Stimulated activated CD4-positive, alpha-beta T cell treated with anti-CD3 and anti-CD28 coated beads, Interleukin-4, amount 100 ng/mL, for 48 hours (primary cell): ENCODE data around the gene IL33.
"Not testable (repeated sequence)": the region's sequence is repeated elsewhere in the genome, so short reads cannot be mapped to it uniquely, and the experiment has no call there.

Experiments
- DNase-seq, 2 donors: peaks; one replicate each; pipeline ENCODE4 v3.0.0-alpha.2; 2020; ENCODE audit warnings: low read depth in 2 of 2

IL33 gene, protein sequence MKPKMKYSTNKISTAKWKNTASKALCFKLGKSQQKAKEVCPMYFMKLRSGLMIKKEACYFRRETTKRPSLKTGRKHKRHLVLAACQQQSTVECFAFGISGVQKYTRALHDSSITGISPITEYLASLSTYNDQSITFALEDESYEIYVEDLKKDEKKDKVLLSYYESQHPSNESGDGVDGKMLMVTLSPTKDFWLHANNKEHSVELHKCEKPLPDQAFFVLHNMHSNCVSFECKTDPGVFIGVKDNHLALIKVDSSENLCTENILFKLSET

DNA sequence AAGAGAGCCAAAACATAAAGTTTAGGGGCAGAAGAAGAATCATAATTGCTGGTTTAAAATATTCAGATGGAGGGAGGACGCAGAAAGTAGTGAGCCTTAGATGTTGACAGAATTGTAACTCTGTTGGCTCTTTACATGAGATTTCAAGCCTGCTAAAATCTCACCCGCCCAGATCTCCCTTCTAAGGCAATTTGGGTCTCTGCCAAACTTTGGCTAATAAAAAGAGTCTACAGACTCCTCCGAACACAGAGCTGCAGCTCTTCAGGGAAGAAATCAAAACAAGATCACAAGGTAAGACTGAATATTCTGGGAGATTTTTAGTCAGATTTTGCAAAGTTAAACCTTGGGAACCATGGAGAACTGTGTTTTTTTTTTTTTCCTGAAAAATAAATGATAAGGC lies at the start of gene IL33:
TSS of gene IL33 (plus strand) at position 246 of the 400 bp plus-strand sequence. CDS start 25,888 bp downstream, outside the sequence.
- no peak for DNase-seq

DNA sequence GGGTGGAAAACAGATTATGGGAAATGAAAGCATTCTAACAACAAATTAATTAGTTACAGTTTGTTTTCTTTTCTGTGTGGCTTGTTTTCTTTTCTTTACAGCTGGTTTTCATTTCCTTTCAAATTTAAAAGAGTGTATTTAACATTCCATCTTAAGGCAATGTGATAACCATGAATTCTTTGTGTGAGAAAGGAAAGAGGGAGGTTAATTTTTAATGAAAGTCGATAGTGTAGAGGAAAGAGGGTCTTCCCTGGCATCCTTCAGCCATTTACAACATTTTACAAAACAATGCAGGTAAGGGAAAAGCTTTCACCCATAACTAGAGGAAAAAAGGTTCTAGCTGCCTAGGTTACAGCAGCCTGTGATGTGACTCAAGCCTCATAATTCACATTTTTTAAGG lies 43.9 kb upstream of the IL33 start:
- DNase-seq = no peak

- no peak for DNase-seq
Measured at GRCh38 chr9:6173914-6174313, 41.7 kb upstream of the IL33 start.

GRCh38 chr9:6182549-6183226 lies 32.9 kb upstream of the IL33 start:
- DNase-seq = not testable (repeated sequence)

GRCh38 chr9:6183227-6183551 lies 32.4 kb upstream of the IL33 start:
- DNase-seq = no peak

- DNase-seq = no peak
Measured at GRCh38 chr9:6183627-6184026, 32.0 kb upstream of the IL33 start.

GRCh38 chr9:6184749-6185645 lies 30.6 kb upstream of the IL33 start:
- DNase-seq = no peak

DNA sequence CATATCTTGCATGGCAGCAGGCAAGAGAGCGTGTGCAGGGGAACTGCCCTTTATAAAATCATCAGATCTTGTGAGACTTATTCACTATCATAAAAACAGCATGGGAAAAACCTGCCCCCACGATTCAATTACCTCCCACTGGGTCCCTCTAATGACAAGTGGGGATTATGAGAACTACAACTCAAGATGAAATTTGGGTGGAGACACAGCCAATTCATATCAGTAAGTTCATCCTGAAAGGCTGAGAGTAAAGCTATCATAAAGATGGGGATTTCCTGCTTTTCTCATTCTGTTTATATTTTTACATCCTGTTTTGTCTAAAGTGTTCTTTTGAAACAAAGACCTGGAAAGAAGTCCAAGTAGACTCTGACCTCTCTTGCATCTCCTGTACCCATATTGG lies 28.9 kb upstream of the IL33 start:
- no peak for DNase-seq

GRCh38 chr9:6187272-6187671 lies 28.3 kb upstream of the IL33 start:
- no peak for DNase-seq

- DNase-seq = no peak
Measured at GRCh38 chr9:6188466-6188865, 27.1 kb upstream of the IL33 start.

DNA sequence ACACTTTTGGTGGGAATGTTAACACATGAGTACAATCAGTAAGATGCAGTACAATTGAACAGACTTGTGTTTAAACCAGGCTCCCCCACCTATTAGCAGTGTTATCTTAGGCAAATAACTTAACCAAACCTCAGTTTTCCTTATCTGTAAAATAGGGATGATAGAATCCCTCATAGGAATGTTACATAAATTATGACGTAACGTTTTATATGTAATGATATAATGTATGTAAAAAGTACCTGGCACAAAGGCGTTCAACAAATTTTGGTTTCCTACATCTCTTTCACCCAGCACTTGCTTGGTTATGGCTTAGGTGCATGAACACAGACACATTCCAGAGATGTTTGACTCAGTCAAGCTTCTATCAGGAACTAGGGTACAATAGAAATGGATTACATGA lies 26.7 kb upstream of the IL33 start:
- DNase-seq = no peak

DNA sequence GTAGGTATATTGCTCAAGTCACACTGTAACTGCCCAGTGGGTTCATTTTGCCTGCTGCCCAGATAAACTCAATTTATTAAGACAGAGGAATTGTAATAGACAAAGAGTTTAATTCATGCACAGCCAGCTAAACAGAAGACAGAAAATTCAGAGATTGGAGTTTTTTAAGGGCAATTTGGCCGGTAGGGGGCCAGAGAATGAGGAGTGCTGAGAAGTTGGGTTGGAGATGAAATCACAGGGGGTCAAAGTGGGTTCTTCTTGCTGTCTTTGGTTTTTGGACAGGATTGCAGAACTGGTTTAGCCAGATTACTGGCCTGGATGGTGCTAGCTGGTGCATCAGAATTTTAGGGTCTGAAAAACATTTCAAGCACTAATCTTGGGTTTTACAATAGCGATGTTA lies 20.7 kb upstream of the IL33 start:
- no peak for DNase-seq

DNA sequence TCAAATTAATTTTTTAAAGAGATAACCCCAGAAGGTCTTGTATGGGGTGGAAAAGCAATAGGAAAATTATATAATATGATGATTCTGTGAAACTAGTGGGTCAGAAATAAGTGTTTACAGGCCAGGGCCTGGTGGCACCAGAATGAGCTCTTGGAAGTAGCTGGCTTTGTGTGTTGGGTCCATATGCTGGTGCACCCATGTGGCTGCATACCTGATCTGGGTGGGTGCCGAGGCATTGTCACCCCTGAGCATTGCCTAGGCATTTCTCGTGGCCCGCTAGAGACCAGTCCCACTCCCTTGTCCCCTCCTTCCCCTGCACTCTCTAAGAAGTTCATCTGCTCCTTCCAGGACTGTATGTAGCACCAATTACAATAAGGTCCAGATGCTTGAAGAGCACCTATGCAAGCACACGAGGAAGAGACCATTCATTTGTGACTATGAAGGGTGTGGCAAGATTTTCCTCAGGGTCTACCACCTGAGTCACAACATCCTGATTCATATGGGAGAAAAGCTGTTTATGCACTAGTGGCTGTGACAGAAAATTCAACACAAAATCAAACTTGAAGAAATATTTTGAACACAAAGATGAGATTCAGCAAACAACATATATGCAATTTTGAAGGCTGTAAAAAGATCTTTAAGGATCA lies 19.8 kb upstream of the IL33 start:
- no peak for DNase-seq

- DNase-seq = no peak
Measured at GRCh38 chr9:6197330-6197729, 18.3 kb upstream of the IL33 start.

DNA sequence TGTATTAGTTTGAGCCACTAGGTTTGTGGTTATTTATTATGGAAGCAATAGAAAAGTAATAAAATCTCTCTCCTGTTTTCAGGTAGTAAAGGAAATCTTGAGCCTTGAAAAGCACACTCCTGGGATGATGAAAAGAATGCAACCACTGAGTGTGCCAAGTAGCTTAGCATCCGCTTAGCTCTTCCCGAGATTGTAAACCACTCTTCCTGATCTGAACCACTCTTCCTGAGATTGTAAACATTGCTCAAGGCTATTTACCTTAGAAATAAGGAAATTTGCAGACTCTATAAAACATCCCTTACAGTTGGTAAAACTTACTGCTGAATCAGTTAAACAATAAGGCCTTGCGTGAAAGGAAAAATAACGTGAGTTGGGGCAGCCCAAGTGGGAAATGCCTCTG lies 17.4 kb upstream of the IL33 start:
- no peak for DNase-seq

- DNase-seq = no peak
Measured at GRCh38 chr9:6199596-6199995, 16.0 kb upstream of the IL33 start.

GRCh38 chr9:6200761-6201160 lies 14.8 kb upstream of the IL33 start:
- no peak for DNase-seq

- no peak for DNase-seq
Measured at GRCh38 chr9:6209966-6210365, 5.6 kb upstream of the IL33 start.

DNA sequence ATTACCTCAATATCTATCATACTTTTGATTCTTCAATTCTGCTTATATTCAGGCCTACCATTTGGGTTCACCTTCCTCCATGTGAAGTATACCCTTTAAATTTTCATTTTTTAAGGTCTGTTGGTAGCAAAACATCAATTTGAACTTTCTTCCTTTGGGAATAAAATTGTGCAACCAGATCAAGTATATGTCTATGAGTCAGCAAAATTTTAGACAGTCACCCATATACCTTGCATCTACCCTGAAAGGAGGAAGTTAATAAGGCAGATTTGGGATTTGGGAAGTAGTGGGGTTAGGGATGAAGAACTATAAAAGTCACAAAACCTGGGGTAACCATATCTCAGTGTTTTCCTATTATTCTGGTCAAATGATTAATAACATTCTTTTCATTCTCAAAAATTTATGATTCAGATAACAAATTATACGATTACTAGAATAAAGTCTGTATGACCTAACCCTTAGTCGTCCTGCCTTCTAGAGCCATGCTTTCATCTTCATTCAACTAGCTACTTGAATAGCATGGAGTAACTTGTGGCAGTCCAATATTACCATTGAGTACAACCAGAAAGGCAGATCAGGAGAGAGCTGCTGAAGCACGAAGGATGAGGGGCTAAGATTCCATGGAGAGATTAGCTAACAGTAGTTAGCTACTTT lies 2.8 kb upstream of the IL33 start:
- DNase-seq = no peak

GRCh38 chr9:6214434-6214833 lies 1.2 kb upstream of the IL33 start:
- no peak for DNase-seq

DNA sequence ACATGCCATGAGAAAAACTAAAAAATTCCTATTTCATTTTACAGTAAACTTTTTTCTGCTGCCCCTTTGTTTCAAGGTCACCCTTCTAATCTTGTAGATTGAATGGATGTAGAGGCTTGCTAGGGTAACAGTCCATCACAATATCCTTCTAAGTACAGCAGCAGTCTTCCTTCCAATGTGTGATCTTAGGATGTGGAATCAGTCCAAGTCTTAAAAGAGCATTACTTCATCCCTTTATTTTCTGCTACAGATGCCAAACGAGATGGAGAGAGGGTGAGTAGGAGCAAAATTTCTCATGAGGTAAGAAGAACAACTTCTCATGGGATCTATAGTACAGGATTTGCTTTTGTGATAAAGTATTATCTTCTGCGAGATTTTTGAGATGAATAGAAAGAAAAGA lies 704 bp upstream of the IL33 start:
- no peak for DNase-seq

- DNase-seq = no peak
Measured at GRCh38 chr9:6216002-6216401, 395 bp downstream of the IL33 start.
